Thoracic aorta (tissue), 2 donors: ENCODE results near the gene NLRP6. TPM values are rescaled to one million over a fixed set of nuclear protein-coding genes. Genes with fewer than 3 reads are reported as not detected.
A peak's percentile ranks its signal among the peaks of the same experiment; 100 is the strongest.

Experiments used
- ATAC-seq: fragments of 150-250 bp; one replicate; pipeline ENCODE4 v1.8.0; 2017; ENCODE audit warnings: low read depth; ENCODE audit not compliant: insufficient number of reproducible peaks, low FRiP score
- DNase-seq: peaks from one replicate; pipeline ENCODE4 v3.0.0-alpha.2; 2020; ENCODE audit warnings: low spot score
- H3K27ac ChIP-seq, 2 donors: fragments of 200-600 bp; sonication (generic); 1 replicate in 1 of 2; 2 replicates in 1 of 2; pipeline ENCODE4 v1.5.1; 2016; ENCODE audit warnings: mild to moderate bottlenecking in 2 of 2, moderate library complexity in 2 of 2
- H3K27me3 ChIP-seq: fragments of 200-600 bp; sonication (generic); replicated peaks from 2 replicates; pipeline ENCODE4 v1.6.0; 2016; ENCODE audit warnings: mild to moderate bottlenecking; ENCODE audit not compliant: insufficient read depth
- H3K36me3 ChIP-seq: fragments of 200-600 bp; sonication (generic); one replicate; pipeline ENCODE4 v1.5.1; 2016
- H3K4me1 ChIP-seq, 2 donors: fragments of 200-600 bp; sonication (generic); 1 replicate in 1 of 2; 2 replicates in 1 of 2; pipeline versions ENCODE4 v1.5.1 to v1.6.0; 2016; ENCODE audit warnings: low read depth in 2 of 2, mild to moderate bottlenecking in 1 of 2; ENCODE audit not compliant: control insufficient read depth in 1 of 2
- H3K4me3 ChIP-seq: fragments of 200-600 bp; sonication (generic); 2 replicates; pipeline ENCODE4 v1.5.1; 2016; ENCODE audit warnings: mild to moderate bottlenecking
- H3K9me3 ChIP-seq: fragments of 200-600 bp; sonication (generic); 2 replicates; pipeline ENCODE4 v1.5.1; 2016
- CTCF ChIP-seq: fragments of 200-600 bp; sonication (generic); IDR thresholded peaks from one replicate; pipeline ENCODE4 v1.5.1; 2019; ENCODE audit warnings: antibody characterized with exemption
- total RNA-seq, 2 donors: library from RNA; depleted of rRNA; stranded (reverse); fragments of >200 nt; gene quantifications; one replicate each; pipeline versions ENCODE4 v1.1.0 to v1.2.3, GENCODE V29; 2016

NLRP6 gene
- total RNA-seq, 2 donors from 2014 or later, result 5.6 to 6.6 TPM

GRCh38 chr11:241634-242033 lies 36.6 kb upstream of the NLRP6 start:
- no peak overlapping the region for H3K4me3 ChIP-seq

GRCh38 chr11:244376-244775 lies 33.8 kb upstream of the NLRP6 start:
- no peak for TF ChIP-seq CTCF
- H3K27ac ChIP-seq, result no peak overlapping the region

More at GRCh38 chr11:241634-242033, 36.6 kb upstream of the NLRP6 start:
- Histone ChIP-seq H3K27ac (no peak overlapping the region), H3K36me3 (peaks cover 31% of the 10 kb centered on the region), H3K4me1 (peaks cover 14 to 18% of the 10 kb centered on the region in 2 donors), H3K27me3 (no peaks in the 10 kb centered on the region), H3K9me3 (no peaks in the 10 kb centered on the region)
- ATAC-seq (no peak), DNase-seq (no peak)
- TF ChIP-seq CTCF, result no peak

GRCh38 chr11:249062-249461 lies 29.1 kb upstream of the NLRP6 start:
- DNase-seq (no peak), ATAC-seq (no peak)
- H3K4me3 ChIP-seq, result no peak overlapping the region
- H3K9me3 ChIP-seq, result no peaks in the 10 kb centered on the region
- H3K27me3 ChIP-seq, result no peaks in the 10 kb centered on the region
- H3K4me1 ChIP-seq, result no peaks in the 10 kb centered on the region
- no peak for TF ChIP-seq CTCF
- no peak overlapping the region for H3K27ac ChIP-seq
- H3K36me3 ChIP-seq, result peaks cover 66% of the 10 kb centered on the region

More at GRCh38 chr11:244376-244775, 33.8 kb upstream of the NLRP6 start:
- ATAC-seq, result no peak
- peaks cover 54% of the 10 kb centered on the region for H3K36me3 ChIP-seq
- H3K4me1 ChIP-seq, result peaks cover 0 to 4% of the 10 kb centered on the region in 2 donors
- no peak overlapping the region for H3K4me3 ChIP-seq
- H3K9me3 ChIP-seq, result no peaks in the 10 kb centered on the region
- H3K27me3 ChIP-seq, result no peaks in the 10 kb centered on the region
- no peak for DNase-seq

GRCh38 chr11:250274-250673 lies 27.9 kb upstream of the NLRP6 start:
- H3K36me3 ChIP-seq, result peaks cover 59% of the 10 kb centered on the region
- H3K4me3 ChIP-seq, result no peak overlapping the region
- ATAC-seq (no peak), DNase-seq (no peak)
- H3K27ac ChIP-seq, result no peak overlapping the region
- H3K9me3 ChIP-seq, result no peaks in the 10 kb centered on the region
- no peaks in the 10 kb centered on the region for H3K27me3 ChIP-seq
- no peak for TF ChIP-seq CTCF
- H3K4me1 ChIP-seq, result no peaks in the 10 kb centered on the region

GRCh38 chr11:250740-251299 lies 27.4 kb upstream of the NLRP6 start:
- no peaks in the 10 kb centered on the region for H3K9me3 ChIP-seq
- no peaks in the 10 kb centered on the region for H3K27me3 ChIP-seq
- H3K4me3 ChIP-seq, result no peak overlapping the region
- H3K36me3 ChIP-seq, result peaks cover 55% of the 10 kb centered on the region
- DNase-seq (no peak), ATAC-seq (no peak)
- TF ChIP-seq CTCF, result peak; percentile 53
- peak overlapping the region in 1 of 2 donors; percentile 45 for H3K27ac ChIP-seq
- no peaks in the 10 kb centered on the region for H3K4me1 ChIP-seq
